OCI-M2 (cell line): ENCODE results near the gene GFOD1.

Experiments
- DNase-seq: peaks from one replicate; lab custom pipeline; 2025; ENCODE audit not compliant: unreplicated experiment; lab: John Stamatoyannopoulos, UW

The GFOD1 gene

GRCh38 chr6:13486679-13487121 lies 700 bp downstream of the GFOD1 start:
- no peak for DNase-seq

GRCh38 chr6:13485923-13486562 lies 1.4 kb downstream of the GFOD1 start:
- DNase-seq: no peak

- no peak for DNase-seq
Measured at GRCh38 chr6:13485303-13485702, 2.1 kb downstream of the GFOD1 start.

GRCh38 chr6:13484827-13485226 lies 2.6 kb downstream of the GFOD1 start:
- no peak for DNase-seq

- DNase-seq: no peak
Measured at GRCh38 chr6:13484138-13484708, 3.2 kb downstream of the GFOD1 start.

- DNase-seq: no peak
Measured at GRCh38 chr6:13480631-13481501, 6.5 kb downstream of the GFOD1 start.

GRCh38 chr6:13479971-13480434 lies 7.4 kb downstream of the GFOD1 start:
- DNase-seq: no peak

GRCh38 chr6:13479206-13479800 lies 8.1 kb downstream of the GFOD1 start:
- no peak for DNase-seq

- no peak for DNase-seq
Measured at GRCh38 chr6:13478525-13478966, 8.9 kb downstream of the GFOD1 start.

- no peak for DNase-seq
Measured at GRCh38 chr6:13474787-13475186, 12.6 kb downstream of the GFOD1 start.

- no peak for DNase-seq
Measured at GRCh38 chr6:13474360-13474759, 13.0 kb downstream of the GFOD1 start.

GRCh38 chr6:13473768-13474165 lies 13.6 kb downstream of the GFOD1 start:
- no peak for DNase-seq

- no peak for DNase-seq
Measured at GRCh38 chr6:13472976-13473767, 14.2 kb downstream of the GFOD1 start.

- DNase-seq: no peak
Measured at GRCh38 chr6:13472099-13472498, 15.3 kb downstream of the GFOD1 start.

- DNase-seq: no peak
Measured at GRCh38 chr6:13471184-13471583, 16.2 kb downstream of the GFOD1 start.

GRCh38 chr6:13470238-13471140 lies 16.9 kb downstream of the GFOD1 start:
- DNase-seq: no peak

GRCh38 chr6:13469693-13470092 lies 17.7 kb downstream of the GFOD1 start:
- no peak for DNase-seq

- no peak for DNase-seq
Measured at GRCh38 chr6:13468839-13469238, 18.6 kb downstream of the GFOD1 start.

GRCh38 chr6:13467216-13467600 lies 20.2 kb downstream of the GFOD1 start:
- DNase-seq: no peak
